DND-41 (cell line): ENCODE results near the gene GLP2R.

Experiments used
- EZH2 ChIP-seq: IDR thresholded peaks from 3 replicates; pipeline ENCODE4 v1.6.1; 2012; ENCODE audit warnings: borderline replicate concordance, low read depth, mild to moderate bottlenecking, moderate library complexity, low read length, inconsistent platforms; ENCODE audit not compliant: severe bottlenecking
- TF ChIP-seq, protein P1 (sequence below): IDR thresholded peaks from 2 replicates; pipeline ENCODE4 v1.5.1; 2012; ENCODE audit warnings: borderline replicate concordance, low read length, moderate library complexity, mild to moderate bottlenecking; ENCODE audit not compliant: poor library complexity, severe bottlenecking; ENCODE audit errors: extremely low read depth

DNA sequence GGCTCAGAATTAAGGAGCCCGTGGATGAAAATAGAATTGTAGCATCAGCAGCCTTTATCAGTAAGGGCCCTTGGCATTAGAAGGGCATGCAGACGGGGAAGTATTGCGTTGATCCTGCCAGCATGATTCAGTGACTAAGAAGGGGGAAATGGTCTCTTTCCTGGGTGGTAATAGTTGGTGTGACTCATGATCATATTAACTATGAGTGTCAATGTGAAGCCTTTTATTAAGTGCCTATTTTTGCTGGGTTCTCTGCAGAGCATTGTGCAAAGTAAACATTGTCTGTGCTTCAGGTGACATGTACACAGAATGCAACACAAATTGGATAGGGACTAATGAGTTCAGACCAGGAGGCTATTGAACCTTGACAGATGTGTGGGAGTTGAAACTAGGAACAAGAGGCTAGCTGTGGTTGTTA is 54.9 kb downstream of the GLP2R start:
- TF ChIP-seq, protein P1, sequence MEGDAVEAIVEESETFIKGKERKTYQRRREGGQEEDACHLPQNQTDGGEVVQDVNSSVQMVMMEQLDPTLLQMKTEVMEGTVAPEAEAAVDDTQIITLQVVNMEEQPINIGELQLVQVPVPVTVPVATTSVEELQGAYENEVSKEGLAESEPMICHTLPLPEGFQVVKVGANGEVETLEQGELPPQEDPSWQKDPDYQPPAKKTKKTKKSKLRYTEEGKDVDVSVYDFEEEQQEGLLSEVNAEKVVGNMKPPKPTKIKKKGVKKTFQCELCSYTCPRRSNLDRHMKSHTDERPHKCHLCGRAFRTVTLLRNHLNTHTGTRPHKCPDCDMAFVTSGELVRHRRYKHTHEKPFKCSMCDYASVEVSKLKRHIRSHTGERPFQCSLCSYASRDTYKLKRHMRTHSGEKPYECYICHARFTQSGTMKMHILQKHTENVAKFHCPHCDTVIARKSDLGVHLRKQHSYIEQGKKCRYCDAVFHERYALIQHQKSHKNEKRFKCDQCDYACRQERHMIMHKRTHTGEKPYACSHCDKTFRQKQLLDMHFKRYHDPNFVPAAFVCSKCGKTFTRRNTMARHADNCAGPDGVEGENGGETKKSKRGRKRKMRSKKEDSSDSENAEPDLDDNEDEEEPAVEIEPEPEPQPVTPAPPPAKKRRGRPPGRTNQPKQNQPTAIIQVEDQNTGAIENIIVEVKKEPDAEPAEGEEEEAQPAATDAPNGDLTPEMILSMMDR: no peak
- no peak for TF ChIP-seq EZH2
